ENCODE results near the gene RHD. TPM values are rescaled to one million over a fixed set of nuclear protein-coding genes. Genes with fewer than 3 reads are reported as not detected.
"Not testable (repeated sequence)": the region's sequence is repeated elsewhere in the genome, so short reads cannot be mapped to it uniquely, and the experiment has no call there.

Gene RHD
- total and polyA plus RNA-seq, 2 experiments from 2014 or later = 0.33 TPM; not detected in 1

- H3K9me2 ChIP-seq (ENCODE audit: insufficient read depth); H3F3A ChIP-seq (ENCODE audit: insufficient read depth); H3K9ac ChIP-seq; H3K4me1 ChIP-seq (ENCODE audit: insufficient read depth); H3K79me2 ChIP-seq (ENCODE audit: insufficient read depth); H3K9me3 ChIP-seq (ENCODE audit: low read depth); DNase-seq; in situ Hi-C loops (cut with MboI); H3K27me3 ChIP-seq (replicated peaks; ENCODE audit: insufficient read depth); H2AFZ ChIP-seq; H3K36me3 ChIP-seq (ENCODE audit: low read depth); H3K4me3 ChIP-seq; H3K27ac ChIP-seq; H4K20me1 ChIP-seq (ENCODE audit: insufficient read depth); H3K4me2 ChIP-seq (ENCODE audit: unreplicated experiment): not testable (repeated sequence)
- 21 to 26% methylated on average over 3 of the region's 3 CpGs for WGBS, 2 experiments (ENCODE audit: low coverage in 1 of 2, low lambda C conversion rate in 2 of 2, missing lambda C conversion rate in 2 of 2)
Measured at GRCh38 chr1:25285862-25286261, 13.6 kb downstream of the RHD start.

- H3K9me3 ChIP-seq (ENCODE audit: low read depth); H3K27ac ChIP-seq; H3K4me3 ChIP-seq; H3K9ac ChIP-seq; H3K27me3 ChIP-seq (replicated peaks; ENCODE audit: insufficient read depth); H3K9me2 ChIP-seq (ENCODE audit: insufficient read depth); in situ Hi-C loops (cut with MboI); H3K4me1 ChIP-seq (ENCODE audit: insufficient read depth); DNase-seq; H3K4me2 ChIP-seq (ENCODE audit: unreplicated experiment); H3K36me3 ChIP-seq (ENCODE audit: low read depth); H3K79me2 ChIP-seq (ENCODE audit: insufficient read depth); H4K20me1 ChIP-seq (ENCODE audit: insufficient read depth); H2AFZ ChIP-seq; H3F3A ChIP-seq (ENCODE audit: insufficient read depth): not testable (repeated sequence)
- WGBS, 2 experiments (ENCODE audit: low coverage in 1 of 2, low lambda C conversion rate in 2 of 2, missing lambda C conversion rate in 2 of 2) = 87 to 100% methylated on average over 3 to 5 of the region's 6 CpGs
Measured at GRCh38 chr1:25287164-25287563, 14.9 kb downstream of the RHD start.

GRCh38 chr1:25288573-25289101 lies 16.3 kb downstream of the RHD start:
- H3K4me3 ChIP-seq; H3F3A ChIP-seq (ENCODE audit: insufficient read depth); H4K20me1 ChIP-seq (ENCODE audit: insufficient read depth); H3K9me2 ChIP-seq (ENCODE audit: insufficient read depth); DNase-seq; H3K4me2 ChIP-seq (ENCODE audit: unreplicated experiment); H2AFZ ChIP-seq; H3K4me1 ChIP-seq (ENCODE audit: insufficient read depth); H3K79me2 ChIP-seq (ENCODE audit: insufficient read depth); H3K36me3 ChIP-seq (ENCODE audit: low read depth); H3K9me3 ChIP-seq (ENCODE audit: low read depth); H3K9ac ChIP-seq; H3K27me3 ChIP-seq (replicated peaks; ENCODE audit: insufficient read depth); H3K27ac ChIP-seq; in situ Hi-C loops (cut with MboI): not testable (repeated sequence)
- WGBS, 2 experiments (ENCODE audit: low coverage in 1 of 2, low lambda C conversion rate in 2 of 2, missing lambda C conversion rate in 2 of 2) = 92 to 100% methylated on average over 2 to 4 of the region's 8 CpGs

GRCh38 chr1:25290043-25290442 lies 17.7 kb downstream of the RHD start:
- H3K79me2 ChIP-seq (ENCODE audit: insufficient read depth); H3F3A ChIP-seq (ENCODE audit: insufficient read depth); H2AFZ ChIP-seq; H3K36me3 ChIP-seq (ENCODE audit: low read depth); H3K9ac ChIP-seq; H3K27me3 ChIP-seq (replicated peaks; ENCODE audit: insufficient read depth); H3K4me3 ChIP-seq; H3K4me1 ChIP-seq (ENCODE audit: insufficient read depth); DNase-seq; H3K9me2 ChIP-seq (ENCODE audit: insufficient read depth); in situ Hi-C loops (cut with MboI); H3K9me3 ChIP-seq (ENCODE audit: low read depth); H3K27ac ChIP-seq; H3K4me2 ChIP-seq (ENCODE audit: unreplicated experiment); H4K20me1 ChIP-seq (ENCODE audit: insufficient read depth): not testable (repeated sequence)
- WGBS, 2 experiments (ENCODE audit: low coverage in 1 of 2, low lambda C conversion rate in 2 of 2, missing lambda C conversion rate in 2 of 2) = 63 to 72% methylated on average over 3 to 5 of the region's 6 CpGs

- H3K27me3 ChIP-seq (replicated peaks; ENCODE audit: insufficient read depth); H3K9me3 ChIP-seq (ENCODE audit: low read depth); H3K4me2 ChIP-seq (ENCODE audit: unreplicated experiment); in situ Hi-C loops (cut with MboI); H3K79me2 ChIP-seq (ENCODE audit: insufficient read depth); H3K27ac ChIP-seq; H3K9ac ChIP-seq; H4K20me1 ChIP-seq (ENCODE audit: insufficient read depth); H3K4me1 ChIP-seq (ENCODE audit: insufficient read depth); H3F3A ChIP-seq (ENCODE audit: insufficient read depth); H3K4me3 ChIP-seq; H3K9me2 ChIP-seq (ENCODE audit: insufficient read depth); H2AFZ ChIP-seq; DNase-seq; H3K36me3 ChIP-seq (ENCODE audit: low read depth): not testable (repeated sequence)
- 92 to 100% methylated on average over 2 of the region's 2 CpGs for WGBS, 2 experiments (ENCODE audit: low coverage in 1 of 2, low lambda C conversion rate in 2 of 2, missing lambda C conversion rate in 2 of 2)
Measured at GRCh38 chr1:25293426-25293825, 21.1 kb downstream of the RHD start.

GRCh38 chr1:25294889-25295826 lies 22.8 kb downstream of the RHD start:
- H3K4me3 ChIP-seq; H3K4me1 ChIP-seq (ENCODE audit: insufficient read depth); H3K27ac ChIP-seq; H3K9ac ChIP-seq; H3K36me3 ChIP-seq (ENCODE audit: low read depth); H4K20me1 ChIP-seq (ENCODE audit: insufficient read depth); in situ Hi-C loops (cut with MboI); H3K9me2 ChIP-seq (ENCODE audit: insufficient read depth); H3K79me2 ChIP-seq (ENCODE audit: insufficient read depth); H3F3A ChIP-seq (ENCODE audit: insufficient read depth); H3K27me3 ChIP-seq (replicated peaks; ENCODE audit: insufficient read depth); H2AFZ ChIP-seq; H3K9me3 ChIP-seq (ENCODE audit: low read depth); H3K4me2 ChIP-seq (ENCODE audit: unreplicated experiment); DNase-seq: not testable (repeated sequence)
- WGBS, 2 experiments (ENCODE audit: low coverage in 1 of 2, low lambda C conversion rate in 2 of 2, missing lambda C conversion rate in 2 of 2) = 87 to 100% methylated on average over 1 to 9 of the region's 14 CpGs

- H3K79me2 ChIP-seq (ENCODE audit: insufficient read depth); H4K20me1 ChIP-seq (ENCODE audit: insufficient read depth); H3K4me3 ChIP-seq; H3K27me3 ChIP-seq (replicated peaks; ENCODE audit: insufficient read depth); H3F3A ChIP-seq (ENCODE audit: insufficient read depth); H3K4me2 ChIP-seq (ENCODE audit: unreplicated experiment); H3K9ac ChIP-seq; H2AFZ ChIP-seq; H3K9me3 ChIP-seq (ENCODE audit: low read depth); H3K36me3 ChIP-seq (ENCODE audit: low read depth); DNase-seq; H3K9me2 ChIP-seq (ENCODE audit: insufficient read depth); H3K4me1 ChIP-seq (ENCODE audit: insufficient read depth); H3K27ac ChIP-seq; in situ Hi-C loops (cut with MboI): not testable (repeated sequence)
- WGBS, 2 experiments (ENCODE audit: low coverage in 1 of 2, low lambda C conversion rate in 2 of 2, missing lambda C conversion rate in 2 of 2) = 87 to 94% methylated on average over 2 to 3 of the region's 8 CpGs
Measured at GRCh38 chr1:25296501-25296900, 24.2 kb downstream of the RHD start.
